Measurements from ENCODE around the gene PPM1H. TPM values are rescaled to one million over a fixed set of nuclear protein-coding genes. Genes with fewer than 3 reads are reported as not detected.
"Not testable (repeated sequence)": the region's sequence is repeated elsewhere in the genome, so short reads cannot be mapped to it uniquely, and the experiment has no call there.

Gene PPM1H
- total and polyA plus RNA-seq, 7 donors: 0.92 to 4.3 (median 3.0) TPM

DNA sequence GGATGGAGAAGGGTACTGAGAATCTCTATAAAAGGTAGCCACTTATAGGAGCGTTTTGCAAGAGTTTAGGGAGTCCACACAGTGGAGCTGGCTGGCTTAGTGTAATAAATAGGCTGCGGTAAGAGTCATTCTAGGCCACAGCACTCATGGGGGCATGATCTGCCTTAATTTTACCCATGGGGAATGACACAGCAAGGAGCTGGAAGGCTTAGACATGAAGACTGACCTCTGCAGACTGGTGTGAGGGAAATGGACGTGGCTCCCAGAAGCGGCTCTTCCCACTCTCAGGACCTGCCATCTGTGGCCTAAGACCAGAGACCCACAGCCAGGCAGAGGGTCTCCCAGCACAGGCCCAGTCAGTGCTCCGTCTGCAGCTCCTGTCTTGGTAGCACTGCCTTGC, 173.3 kb downstream of the PPM1H start:
- H3K4me1 ChIP-seq: no peaks in the 10 kb centered on the region
- 81 to 89% methylated on average over 5 of the region's 5 CpGs for WGBS, 2 donors
- H3K9me3 ChIP-seq: no peaks in the 10 kb centered on the region
- no peaks in the 10 kb centered on the region for H3K36me3 ChIP-seq
- no peaks in the 10 kb centered on the region for H3K27me3 ChIP-seq
- H3K27ac ChIP-seq: no peak overlapping the region
- DNase-seq: no peak
- H3K4me3 ChIP-seq: no peak overlapping the region
- intact Hi-C loops (cut with DNase I): no loop called here
- TF ChIP-seq POLR2A (IDR thresholded peaks at IDR 0.05): no peak
- TF ChIP-seq POLR2AphosphoS5 (IDR thresholded peaks at IDR 0.05): no peak
- TF ChIP-seq EP300 (IDR thresholded peaks at IDR 0.05): no peak
- TF ChIP-seq, protein P1, sequence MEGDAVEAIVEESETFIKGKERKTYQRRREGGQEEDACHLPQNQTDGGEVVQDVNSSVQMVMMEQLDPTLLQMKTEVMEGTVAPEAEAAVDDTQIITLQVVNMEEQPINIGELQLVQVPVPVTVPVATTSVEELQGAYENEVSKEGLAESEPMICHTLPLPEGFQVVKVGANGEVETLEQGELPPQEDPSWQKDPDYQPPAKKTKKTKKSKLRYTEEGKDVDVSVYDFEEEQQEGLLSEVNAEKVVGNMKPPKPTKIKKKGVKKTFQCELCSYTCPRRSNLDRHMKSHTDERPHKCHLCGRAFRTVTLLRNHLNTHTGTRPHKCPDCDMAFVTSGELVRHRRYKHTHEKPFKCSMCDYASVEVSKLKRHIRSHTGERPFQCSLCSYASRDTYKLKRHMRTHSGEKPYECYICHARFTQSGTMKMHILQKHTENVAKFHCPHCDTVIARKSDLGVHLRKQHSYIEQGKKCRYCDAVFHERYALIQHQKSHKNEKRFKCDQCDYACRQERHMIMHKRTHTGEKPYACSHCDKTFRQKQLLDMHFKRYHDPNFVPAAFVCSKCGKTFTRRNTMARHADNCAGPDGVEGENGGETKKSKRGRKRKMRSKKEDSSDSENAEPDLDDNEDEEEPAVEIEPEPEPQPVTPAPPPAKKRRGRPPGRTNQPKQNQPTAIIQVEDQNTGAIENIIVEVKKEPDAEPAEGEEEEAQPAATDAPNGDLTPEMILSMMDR (IDR thresholded peaks at IDR 0.05): no peak

DNA sequence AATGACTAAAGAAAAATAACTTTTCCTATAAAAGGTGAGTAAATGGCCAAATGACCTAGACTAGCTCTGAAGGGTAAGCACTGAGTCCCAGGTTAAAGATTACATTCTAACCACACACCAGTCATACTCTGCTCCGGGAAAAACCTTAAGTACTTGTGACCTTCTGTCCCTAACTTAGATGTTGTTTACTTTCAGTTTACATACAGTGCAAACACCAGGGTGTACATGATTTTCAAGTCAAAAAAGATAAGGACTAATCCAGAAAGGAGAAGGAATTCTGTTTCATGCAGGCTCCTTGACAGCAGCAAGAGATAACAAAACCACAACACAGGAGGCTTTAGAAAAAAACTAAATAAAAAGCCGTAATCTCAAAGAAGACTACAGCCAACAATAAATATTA, 174.2 kb downstream of the PPM1H start:
- Histone ChIP-seq H3K36me3 (no peaks in the 10 kb centered on the region), H3K4me3 (no peak overlapping the region), H3K9me3 (no peaks in the 10 kb centered on the region), H3K27ac (no peak overlapping the region), H3K4me1 (no peaks in the 10 kb centered on the region), H3K27me3 (no peaks in the 10 kb centered on the region)
- DNase-seq: no peak
- intact Hi-C loops (cut with DNase I): no loop called here
- no peak for TF ChIP-seq POLR2AphosphoS5 (IDR thresholded peaks at IDR 0.05)
- 5 to 40% methylated on average over 2 of the region's 2 CpGs for WGBS, 2 donors

DNA sequence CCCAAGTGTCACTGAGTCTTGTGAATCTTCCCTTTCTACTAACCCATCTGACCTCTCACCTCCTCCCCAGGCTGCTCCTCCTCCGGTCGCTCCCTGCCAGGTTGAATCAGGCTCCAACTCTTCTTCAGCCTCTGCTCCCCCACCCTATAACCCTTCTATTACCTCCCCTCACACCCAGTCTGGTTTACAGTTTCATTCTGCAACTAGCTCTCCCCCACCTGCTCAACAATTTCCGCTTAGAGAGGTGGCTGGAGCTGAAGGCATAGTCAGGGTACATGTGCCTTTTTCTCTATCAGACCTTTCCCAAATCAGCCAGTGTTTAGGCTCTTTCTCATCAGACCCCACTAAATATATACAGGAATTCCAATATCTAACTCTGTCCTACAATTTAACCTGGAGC, 174.6 kb downstream of the PPM1H start:
- H3K4me3 ChIP-seq; DNase-seq; intact Hi-C loops (cut with DNase I); H3K36me3 ChIP-seq; H3K9me3 ChIP-seq; H3K4me1 ChIP-seq; H3K27me3 ChIP-seq; H3K27ac ChIP-seq: not testable (repeated sequence)
- 25 to 67% methylated on average over 3 of the region's 3 CpGs for WGBS, 2 donors

DNA sequence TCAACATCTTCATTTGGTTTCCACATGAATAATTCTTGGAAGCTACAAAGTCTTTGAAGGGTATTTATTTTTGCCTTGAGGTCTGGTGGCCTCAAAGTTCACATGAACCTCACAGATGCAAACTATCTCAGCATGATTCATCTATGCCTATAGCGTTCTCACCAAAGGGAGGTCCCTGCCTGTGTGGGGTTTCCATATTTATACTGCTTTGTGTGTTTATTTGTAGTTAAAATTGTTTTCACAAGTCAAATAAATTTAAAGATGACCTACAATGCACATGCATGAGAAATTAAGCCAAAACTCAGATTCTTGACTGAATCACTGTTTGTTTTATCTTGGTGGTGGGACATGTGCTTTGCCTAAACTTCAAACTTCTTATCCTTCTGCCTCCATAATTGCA, 176.7 kb downstream of the PPM1H start:
- Histone ChIP-seq H3K27ac (no peak overlapping the region), H3K36me3 (no peaks in the 10 kb centered on the region), H3K4me1 (no peaks in the 10 kb centered on the region), H3K9me3 (no peaks in the 10 kb centered on the region), H3K27me3 (no peaks in the 10 kb centered on the region), H3K4me3 (no peak overlapping the region)
- 63 to 84% methylated on average over 1 of the region's 1 CpG for WGBS, 2 donors
- intact Hi-C loops (cut with DNase I): no loop called here
- no peak for TF ChIP-seq EP300 (IDR thresholded peaks at IDR 0.05)
- TF ChIP-seq POLR2A (IDR thresholded peaks at IDR 0.05): no peak
- TF ChIP-seq, protein P1 (IDR thresholded peaks at IDR 0.05): no peak
- no peak for TF ChIP-seq POLR2AphosphoS5 (IDR thresholded peaks at IDR 0.05)
- no peak for DNase-seq

DNA sequence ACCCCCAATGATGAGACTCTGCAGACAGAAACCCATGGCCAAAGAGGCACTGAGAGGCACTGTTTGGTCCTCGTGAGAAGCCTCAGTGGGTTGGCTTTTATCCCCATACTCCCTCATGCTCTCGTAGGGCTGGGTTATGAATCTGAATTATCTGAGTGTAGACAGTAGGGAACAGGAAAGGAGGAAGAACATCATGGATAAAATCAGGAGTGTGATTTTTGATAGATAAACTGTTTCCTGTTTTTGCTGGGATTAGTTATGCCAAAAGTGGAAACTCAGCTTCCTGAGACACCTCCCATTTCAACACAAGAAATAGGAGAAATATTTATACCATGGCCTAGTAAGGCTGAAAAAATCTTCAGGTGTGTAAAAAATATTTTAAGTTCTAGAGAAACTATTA, 177.9 kb downstream of the PPM1H start:
- TF ChIP-seq EP300 (IDR thresholded peaks at IDR 0.05): no peak
- TF ChIP-seq, protein P1 (IDR thresholded peaks at IDR 0.05): no peak
- no peak for TF ChIP-seq POLR2AphosphoS5 (IDR thresholded peaks at IDR 0.05)
- TF ChIP-seq POLR2A (IDR thresholded peaks at IDR 0.05): no peak
- Histone ChIP-seq H3K4me3 (no peak overlapping the region), H3K36me3 (no peaks in the 10 kb centered on the region), H3K9me3 (no peaks in the 10 kb centered on the region), H3K27ac (no peak overlapping the region), H3K4me1 (no peaks in the 10 kb centered on the region), H3K27me3 (no peaks in the 10 kb centered on the region)
- no peak for DNase-seq
- intact Hi-C loops (cut with DNase I): no loop called here
- WGBS, 2 donors: 86 to 94% methylated on average over 2 of the region's 2 CpGs

DNA sequence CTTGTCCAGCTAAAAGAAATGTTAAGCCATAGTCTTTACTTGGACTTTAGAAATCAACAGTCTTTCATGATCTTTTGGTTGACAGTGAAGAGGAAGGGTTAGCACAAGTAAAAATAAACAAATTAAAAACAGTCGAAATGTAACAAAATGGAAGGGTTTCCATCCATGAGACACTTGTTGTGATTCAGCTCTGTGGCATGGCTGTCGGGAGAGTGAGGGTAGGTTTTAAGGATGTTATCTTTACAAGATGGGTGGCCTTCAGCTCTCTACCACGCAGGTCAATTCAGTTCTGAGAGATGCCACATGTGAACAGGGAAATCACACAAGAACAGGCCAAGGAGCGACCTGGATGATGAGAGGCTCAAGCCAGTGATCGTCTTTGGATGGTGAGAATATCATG, 180.2 kb downstream of the PPM1H start:
- intact Hi-C loops (cut with DNase I): no loop called here
- Histone ChIP-seq H3K4me1 (no peaks in the 10 kb centered on the region), H3K36me3 (no peaks in the 10 kb centered on the region), H3K27ac (no peak overlapping the region), H3K4me3 (no peak overlapping the region), H3K27me3 (no peaks in the 10 kb centered on the region), H3K9me3 (no peaks in the 10 kb centered on the region)
- TF ChIP-seq POLR2A (IDR thresholded peaks at IDR 0.05) (no peak), EP300 (IDR thresholded peaks at IDR 0.05) (no peak), POLR2AphosphoS5 (IDR thresholded peaks at IDR 0.05) (no peak)
- TF ChIP-seq, protein P1 (IDR thresholded peaks at IDR 0.05): no peak
- DNase-seq: no peak
- WGBS, 2 donors: 92 to 94% methylated on average over 5 of the region's 5 CpGs

Measured in sigmoid colon (tissue), 7 donors.